HG03039 (cell line): Measurements from ENCODE around the gene DIDO1.
A peak's percentile ranks its signal among the peaks of the same experiment; 100 is the strongest.
"Not testable (repeated sequence)": the region's sequence is repeated elsewhere in the genome, so short reads cannot be mapped to it uniquely, and the experiment has no call there.

ENCODE experiments used
- ATAC-seq: cut with Tn5 transposase; IDR thresholded peaks from one replicate; pipeline ENCODE4 v1.9.1; 2021; ENCODE audit warnings: mild to moderate bottlenecking, moderate library complexity; ENCODE audit not compliant: unreplicated experiment

The DIDO1 gene

DNA sequence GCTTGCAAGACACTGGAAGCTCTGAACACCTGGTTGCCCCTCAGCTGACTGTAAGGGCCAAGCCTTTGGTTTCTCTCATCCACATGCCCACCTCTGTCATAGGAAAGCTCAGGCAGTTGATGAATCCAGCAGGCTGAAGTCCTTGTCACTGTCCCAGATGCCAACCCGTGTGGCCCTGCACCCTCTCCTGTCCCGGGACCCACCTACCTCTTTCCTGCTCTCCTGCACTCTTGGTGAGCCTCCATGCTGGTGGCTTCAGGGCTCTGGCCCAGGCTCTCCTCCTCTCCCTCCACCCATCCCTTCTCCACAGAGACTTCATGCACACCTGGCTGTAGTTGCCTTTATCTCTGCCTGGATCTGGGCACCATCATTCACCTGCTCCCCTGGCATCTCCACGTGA lies 7.7 kb upstream of the DIDO1 start:
- no peak for ATAC-seq

DNA sequence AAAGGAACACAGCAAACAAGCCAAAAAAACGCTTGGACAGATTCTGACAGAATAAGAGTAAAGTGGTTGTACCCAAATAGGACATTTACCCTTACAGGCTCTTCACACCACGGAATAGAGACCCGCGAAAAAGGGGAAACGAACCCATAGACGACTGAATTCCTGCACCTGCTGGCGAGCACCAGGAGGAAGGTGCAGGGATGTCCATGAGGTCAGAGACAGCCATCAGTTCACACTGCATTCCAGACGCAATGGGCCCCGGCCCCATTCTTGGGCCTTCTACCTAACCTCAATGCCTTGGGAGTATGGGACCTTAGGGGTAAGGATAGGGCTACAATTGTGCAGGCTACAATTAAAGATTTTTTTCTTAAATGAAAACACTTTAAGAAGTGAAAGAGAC lies 5.2 kb upstream of the DIDO1 start:
- ATAC-seq: no peak

DNA sequence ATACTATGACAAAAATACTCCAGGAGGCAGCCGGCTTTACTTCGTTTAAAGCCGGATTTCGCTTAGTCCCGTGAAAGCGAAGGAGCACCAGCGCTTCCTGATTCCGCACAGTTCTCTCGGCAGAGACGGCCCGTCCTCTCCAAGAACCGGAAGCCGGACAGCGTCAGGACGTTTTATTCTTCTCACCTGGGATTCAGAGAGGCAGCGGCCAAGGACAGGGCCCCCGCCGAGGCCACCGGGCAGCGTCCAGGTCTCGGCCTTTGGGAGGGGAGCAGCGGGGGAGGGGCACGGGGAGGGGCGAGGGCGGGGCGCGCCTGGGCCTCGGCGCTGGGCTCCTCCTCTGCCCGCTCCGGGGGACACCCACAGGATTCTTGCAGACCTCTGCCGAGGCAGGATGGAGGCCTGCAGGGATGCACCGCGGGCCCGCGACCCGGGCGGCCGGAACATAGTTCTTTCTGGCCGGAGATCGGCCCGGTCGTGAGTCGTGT lies 2.8 kb upstream of the DIDO1 start:
- no peak for ATAC-seq

DNA sequence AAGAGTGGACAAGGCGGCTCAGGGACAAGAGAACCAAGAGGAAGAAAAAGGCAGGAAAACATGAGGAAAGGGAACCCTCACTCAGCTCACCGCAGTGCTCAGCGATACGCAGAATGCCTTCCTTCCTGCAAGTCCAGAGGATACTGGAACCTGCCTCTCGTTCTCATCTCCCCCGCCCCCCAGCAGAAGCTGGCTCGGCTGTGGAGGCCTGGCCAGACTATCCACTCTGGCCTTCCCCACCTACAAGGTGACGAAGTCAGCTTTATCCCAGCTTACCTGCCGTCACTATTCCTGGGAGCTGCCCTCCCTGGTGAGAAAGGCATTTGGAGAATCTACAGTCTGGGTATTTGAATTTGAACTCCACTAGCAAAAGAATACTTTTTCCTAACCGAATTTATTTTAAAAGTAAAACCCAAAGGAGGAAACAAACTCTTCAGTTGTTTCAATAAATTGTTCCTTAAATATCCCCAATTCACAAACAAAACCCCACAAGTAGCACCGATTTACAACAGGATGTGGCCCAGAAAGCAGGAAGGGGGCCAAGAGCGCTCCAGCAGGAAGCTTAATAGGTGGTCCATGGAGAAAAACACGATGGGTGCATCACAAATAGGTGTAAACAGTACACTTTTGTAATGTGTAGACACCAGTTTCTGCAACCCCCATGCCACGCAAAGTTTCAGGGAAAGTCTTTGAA lies 2.1 kb upstream of the DIDO1 start:
- ATAC-seq: no peak

DNA sequence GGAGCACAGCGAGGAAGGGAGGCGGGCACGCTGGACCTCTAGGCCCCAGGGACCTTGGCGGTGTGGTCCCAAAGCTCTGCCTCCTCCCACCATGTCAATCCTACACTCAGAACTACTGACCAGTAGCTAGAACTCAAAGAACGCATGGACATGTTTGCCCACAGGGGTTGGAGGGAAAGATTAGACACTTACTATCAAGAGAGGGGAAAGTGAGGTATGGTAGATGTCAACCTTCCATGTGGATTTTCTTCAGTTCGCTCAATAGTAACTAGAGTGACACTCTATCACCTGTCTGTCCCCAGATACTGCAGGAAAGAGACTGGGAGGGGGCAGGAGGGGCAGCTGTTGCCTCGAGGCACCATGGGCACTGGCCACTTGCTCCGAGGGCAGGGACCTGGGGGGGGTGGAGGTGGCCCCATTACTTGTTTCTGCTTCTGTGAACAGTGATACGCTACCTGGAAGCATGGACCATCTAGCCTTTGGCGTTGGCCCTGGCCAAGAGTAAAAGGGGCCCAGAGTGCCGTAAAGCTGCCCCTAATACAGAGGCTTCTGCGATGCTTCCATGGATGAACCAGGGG lies 912 bp upstream of the DIDO1 start:
- no peak for ATAC-seq

DNA sequence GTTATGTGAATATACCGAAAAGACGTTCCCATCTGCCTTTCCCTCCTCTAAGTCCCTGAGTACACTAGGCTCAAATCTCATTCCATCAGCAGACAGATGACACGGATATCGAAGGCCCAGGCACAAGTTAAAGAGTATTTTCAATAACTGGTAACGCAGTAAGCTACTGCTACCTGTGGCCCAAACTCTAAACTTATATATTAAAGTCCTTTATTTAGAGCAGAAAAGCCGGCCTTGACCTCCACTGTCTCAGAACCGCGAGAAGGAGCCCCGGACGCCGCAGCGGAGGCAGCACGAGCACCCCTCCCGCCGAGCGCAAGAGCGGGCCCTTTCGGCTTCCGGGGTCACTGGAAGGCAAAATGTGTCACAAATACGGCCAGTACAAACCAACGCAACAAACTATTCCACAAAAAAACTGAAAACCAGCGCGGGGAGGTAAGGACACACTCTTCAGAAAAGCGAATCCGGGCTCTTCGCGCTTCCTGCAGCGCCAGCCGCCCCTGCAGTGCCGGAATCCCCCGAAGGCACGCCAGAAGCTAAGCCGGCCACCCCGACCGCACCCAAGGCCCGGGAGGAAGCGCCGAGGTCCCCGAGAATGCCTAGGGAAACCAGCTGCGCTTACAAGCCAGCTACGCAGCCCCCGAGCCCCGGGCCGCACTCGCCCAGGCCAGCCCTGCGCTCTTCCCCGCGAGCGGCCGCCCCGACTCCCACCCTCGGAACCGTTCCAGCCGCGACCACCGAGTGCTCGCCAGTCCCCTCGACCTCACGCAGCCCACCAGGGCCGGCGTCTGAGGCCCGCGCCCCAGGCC lies 681 bp downstream of the DIDO1 start:
- ATAC-seq: peak; percentile 15

DNA sequence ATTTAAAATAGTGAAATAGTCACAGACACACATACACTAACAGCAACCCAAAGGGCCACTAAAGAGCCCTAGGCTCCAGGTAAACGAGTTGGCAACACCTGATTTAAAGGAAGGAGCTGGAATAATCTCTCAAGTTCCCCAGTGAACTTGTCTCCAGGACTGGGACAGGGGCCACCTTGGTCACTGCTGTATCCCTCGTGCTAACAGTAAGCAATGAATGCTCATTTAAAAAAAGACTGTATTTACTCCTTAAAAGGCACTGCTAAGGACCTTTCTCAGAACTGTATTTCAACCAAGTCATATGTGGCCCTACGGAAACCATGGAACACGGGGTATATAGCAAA lies 1.3 kb downstream of the DIDO1 start:
- no peak for ATAC-seq

DNA sequence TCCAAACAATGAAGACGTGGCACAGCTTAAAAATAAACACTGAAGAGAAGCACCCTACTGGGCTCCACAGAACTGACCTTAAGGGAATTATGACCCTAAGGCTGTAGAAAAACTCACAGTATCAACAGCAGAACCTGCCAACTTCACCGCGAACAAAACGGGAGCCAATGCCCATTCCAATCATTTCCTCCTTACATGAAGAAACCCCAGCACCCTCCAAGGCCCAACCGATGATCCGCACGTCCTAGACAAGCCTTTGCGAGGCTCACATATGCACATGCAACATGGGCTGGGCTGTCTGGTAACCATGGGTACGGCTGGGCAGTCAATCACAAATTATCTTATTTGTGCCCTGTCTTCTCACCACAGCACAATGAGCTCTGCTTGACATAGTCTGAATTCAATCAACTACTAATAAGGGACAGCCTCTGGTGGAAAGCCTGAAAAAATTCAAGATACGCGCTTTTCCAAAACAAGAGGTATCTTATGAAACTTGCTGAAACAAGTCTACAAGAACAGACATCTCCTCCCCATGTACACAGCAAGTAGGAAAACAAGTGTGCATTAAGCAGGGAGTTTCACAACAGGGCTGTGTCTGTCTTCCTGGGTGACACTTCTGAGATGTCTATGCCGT lies 1.7 kb downstream of the DIDO1 start:
- ATAC-seq: no peak

DNA sequence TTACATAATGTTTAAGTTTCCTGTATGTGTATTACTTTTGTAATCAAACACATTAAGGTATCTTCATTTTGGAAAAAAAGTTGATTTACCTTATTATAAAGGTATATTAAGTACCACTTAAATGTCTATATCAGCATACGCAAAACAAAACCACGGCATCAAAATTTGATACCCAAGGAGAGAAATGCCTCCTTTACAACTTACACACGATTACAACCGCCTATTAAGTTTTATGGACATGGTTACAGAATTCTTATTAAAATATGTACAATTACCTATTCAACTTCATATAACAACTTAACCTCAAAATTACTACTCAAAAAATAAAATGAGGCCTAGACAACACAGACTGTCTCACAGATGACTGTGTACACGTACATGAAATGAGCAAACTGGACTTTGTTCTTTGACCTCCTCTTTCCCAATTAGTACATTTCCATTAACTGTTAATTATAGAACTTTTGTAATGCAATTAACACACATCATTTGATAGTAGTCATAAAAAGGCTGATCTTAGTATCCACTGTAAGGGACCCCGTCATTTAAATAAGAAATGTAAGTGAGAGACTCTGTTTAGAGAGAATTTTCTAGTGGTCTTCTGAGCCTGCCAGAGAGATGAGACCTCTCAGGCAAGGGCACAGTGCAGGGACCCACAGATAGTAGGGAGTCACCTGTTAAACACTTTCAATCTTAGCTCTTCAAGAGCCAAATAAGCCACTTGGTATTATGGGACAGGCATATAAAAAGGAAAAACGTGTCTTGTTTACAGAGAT lies 2.5 kb downstream of the DIDO1 start:
- ATAC-seq: no peak

DNA sequence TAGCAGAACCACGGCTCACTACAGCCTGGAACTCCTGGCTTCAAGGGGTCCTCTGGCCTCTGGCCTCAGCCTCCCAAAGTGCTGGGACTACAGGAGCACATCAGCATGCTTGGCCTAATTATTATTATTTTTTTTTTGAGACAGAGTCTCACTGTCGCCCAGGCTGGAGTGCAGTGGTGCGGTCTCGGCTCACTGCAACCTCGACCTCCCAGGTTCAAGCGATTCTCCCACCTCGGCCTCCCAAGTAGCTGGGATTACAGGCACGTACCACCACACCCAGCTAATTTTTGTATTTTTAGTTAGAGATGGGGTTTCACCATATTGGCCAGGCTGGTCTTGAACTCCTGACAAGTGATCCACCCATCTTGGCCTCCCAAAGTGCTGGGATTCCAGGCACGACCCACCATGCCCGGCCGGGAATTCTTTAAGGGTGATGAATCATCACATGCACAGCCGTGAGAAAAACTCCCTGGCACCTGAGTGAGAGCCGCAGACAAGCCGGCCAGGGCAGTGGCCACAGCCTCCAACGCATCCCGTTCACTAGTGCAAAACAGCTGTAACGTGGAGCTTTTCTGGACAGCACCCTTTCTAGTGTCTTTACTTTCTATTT lies 3.1 kb downstream of the DIDO1 start:
- ATAC-seq: not testable (repeated sequence)

DNA sequence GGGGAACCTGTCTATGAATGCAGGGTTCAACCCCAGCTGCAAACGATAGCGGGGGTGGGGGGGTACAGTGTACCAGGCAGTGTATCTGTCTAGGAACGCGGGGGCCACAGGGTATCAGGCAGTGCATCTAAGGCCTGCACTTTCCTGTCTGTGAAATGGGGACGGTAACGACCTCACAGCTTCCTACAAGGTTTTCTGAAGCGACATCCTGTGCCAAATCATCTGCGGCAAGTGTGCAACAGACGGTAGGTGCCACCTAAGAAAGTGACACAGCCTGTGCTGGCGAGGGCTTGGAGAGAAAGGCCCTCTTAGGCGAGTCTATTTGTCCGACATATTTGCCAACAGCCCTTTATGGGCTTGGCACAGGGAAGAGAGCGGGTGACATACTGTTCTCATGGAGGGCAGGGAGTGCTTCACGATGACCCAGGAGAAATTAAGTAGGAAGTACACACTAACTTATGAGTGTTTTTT lies 3.8 kb downstream of the DIDO1 start:
- ATAC-seq: no peak

DNA sequence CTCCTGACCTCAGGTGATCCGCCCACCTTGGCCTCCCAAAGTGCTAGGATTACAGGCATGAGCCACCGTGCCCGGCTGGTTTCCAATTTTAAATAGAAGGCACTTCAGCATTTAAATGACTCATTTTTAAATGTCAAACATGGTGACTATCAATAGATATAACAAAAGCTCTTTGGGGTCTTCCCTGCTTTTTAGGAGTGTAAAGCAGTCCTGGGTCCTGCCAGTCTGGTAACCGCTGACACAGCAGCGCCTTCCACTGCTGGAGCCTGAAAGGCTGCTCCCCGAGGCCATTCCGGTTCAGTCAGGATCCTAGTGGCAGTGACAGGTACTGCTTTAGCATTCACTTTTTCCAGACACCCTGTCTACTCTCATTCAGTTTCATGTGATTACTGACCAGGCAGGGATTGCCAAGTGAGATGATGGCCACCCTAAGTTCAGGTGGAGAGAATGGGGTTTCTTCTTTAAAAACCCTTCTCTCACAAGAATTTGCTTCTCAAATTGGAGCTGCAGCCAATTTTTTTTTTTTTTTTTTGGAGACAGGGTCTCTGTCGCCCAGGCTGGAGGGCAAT lies 5.1 kb downstream of the DIDO1 start:
- no peak for ATAC-seq

DNA sequence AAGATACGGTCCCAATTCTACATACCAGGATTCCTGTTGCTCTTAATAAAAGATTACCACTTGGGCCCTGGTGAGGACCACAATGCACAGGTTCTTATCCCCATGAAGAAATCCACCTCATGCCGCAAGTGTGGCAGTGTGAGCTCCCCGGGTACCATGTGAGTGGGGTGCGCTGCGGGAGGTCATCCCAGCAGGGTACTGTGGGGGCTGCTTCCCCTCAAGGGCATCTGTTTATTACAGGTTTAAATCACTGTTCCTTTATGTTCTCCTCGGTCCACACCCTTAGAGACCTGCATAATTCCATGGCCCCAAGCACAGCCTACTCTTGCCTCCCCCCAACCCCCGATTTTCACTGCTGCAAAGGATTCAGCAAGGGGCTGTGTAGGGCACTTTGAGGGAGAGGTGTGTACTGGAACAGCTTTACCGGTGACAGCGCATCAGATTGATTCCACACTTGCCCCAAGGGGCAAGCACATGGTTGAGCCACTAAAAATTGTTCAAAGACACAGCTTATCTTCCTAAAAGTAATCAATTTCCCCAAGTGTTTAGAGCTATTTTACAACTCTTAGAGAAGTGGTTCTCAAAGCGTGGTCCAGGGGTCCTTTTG lies 6.2 kb downstream of the DIDO1 start:
- ATAC-seq: no peak

DNA sequence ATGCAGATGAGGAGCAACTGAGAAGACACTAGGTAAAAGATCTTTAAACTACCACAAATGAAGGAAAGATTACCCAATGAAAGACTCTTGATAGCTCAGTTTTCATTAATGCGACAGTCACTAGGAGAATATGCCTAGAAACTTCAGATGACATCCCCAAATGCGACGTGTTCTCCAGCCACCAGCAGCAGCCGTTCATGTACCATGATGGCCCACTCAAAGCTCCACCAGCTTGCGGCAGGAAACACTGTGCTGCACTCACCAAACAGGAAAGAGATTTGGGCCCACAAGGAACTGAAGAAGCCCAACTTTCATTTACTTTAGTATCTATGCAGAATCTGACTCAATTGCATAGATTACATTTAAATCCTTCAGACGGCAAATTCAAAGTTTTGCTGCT lies 7.5 kb downstream of the DIDO1 start:
- ATAC-seq: no peak

DNA sequence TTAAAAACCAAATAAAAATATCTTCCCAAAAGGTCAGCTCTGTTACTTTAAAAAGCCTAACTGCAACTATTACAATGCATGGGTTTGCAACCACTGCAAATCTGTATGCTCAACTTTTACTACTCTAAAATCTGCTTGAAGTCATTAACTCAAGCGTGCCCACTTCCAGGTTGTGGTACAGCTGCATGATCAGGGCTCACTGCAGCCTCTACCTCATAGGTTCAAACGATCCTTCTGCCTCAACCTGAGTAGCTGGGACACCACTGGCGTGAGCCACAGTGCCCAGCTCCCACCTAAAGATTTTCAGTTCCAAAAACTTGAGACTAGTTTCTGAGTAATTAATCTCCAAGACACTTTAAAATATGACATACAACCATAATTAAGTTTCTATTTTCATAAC lies 8.2 kb downstream of the DIDO1 start:
- no peak for ATAC-seq

DNA sequence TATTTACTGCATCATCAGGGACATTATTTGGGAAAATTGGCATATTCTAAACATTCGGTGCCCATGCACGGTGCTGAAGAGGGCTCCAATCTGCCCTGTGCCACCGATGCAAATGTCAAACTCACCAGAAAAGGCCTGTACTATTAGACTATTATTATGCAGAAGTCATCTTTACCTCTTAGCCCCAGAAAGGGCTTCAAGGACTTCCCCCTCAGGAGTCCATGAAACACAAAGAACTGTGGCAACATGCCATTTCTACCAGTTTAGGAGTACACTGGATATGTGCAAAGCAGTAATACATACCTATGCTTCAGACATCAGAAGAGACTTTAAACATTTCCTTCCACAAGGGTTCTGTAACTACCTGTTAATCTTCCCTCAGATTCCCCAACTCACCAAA lies 8.6 kb downstream of the DIDO1 start:
- ATAC-seq: no peak

DNA sequence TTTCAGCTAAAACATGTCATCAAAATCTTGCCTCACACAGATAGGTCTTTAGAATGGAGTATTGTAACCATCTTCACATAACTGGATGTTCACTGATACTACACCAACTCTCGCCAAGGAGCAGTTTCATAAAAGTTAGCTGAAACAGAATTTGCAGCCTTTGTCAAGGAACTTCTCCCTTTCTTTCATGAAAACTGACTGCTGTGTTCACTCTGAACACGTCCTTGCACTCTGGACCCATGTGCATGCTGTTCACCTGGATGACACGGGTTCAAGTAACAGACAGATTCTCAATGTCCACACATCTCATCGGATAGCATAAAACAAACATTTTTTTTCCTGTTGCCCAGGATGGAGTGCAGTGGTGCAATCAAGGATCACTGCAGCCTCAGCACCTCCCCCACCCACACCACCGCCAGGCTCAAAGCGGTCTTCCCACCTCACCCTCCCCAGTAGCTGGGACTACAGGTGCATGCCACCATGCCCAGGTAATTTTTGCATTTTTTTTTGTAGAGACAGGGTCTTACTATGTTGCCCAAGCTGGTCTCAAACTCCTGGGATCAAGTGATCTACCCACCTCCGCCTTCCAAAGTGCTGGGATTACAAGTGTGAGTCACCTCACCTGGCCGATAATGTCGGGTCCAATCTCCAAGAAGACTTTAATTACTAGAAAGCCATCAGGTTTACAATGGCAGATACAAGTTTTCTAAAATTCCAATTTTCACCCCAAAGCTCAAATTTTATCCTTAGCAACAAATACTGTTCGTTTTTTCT lies 9.4 kb downstream of the DIDO1 start:
- no peak for ATAC-seq

DNA sequence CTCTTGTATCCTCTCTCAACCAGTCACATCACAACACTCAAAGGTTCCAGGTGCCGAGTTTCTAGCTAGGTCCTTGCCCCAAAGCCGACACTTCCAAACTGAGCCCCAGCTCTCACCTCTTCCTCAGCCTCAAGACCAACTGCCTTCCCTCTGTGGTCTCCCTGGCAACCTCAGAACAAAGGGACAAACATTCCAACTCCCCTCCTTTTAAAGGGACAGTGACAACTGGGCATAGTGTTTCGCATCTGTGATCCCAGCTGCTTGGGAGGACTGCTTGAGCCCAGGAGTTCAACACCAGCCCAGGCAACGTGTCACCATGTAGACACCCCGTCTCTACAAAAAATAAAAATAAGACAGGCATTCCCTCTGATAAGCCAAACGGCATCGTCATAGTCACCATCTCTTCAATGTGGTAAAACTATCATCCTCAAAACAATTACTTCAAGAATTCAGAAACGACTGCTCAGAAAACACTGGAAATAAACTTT lies 11.3 kb downstream of the DIDO1 start:
- ATAC-seq: no peak

DNA sequence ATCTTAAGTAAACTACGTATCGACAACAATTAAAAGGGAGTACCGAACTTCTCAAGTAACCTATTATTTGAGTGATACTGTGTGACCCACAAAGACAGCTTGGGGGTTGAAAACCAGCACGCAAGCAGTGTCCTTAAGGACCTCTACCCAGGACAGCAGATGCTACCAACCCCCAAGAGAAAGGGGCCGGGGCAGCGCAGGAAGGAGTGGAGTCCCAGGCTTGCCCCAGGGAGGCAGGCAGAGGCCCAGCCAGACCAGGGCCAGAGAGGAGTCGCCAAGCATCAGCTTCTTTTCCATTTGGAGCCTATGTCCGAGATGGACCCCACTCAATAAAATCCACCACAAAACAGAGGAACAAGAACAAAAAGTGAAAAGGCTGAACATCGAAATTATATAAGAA lies 11.9 kb downstream of the DIDO1 start:
- ATAC-seq: no peak
